Liver (tissue), 3 donors: ENCODE results near the gene VARS1.
A peak's percentile ranks its signal among the peaks of the same experiment; 100 is the strongest.

Experiments used
- CTCF ChIP-seq: fragments of 150-350 bp; IDR thresholded peaks from 2 replicates; pipeline ENCODE4 v1.5.1; 2017; ENCODE audit warnings: improper control_type of control experiment, low read depth, low read length; ENCODE audit not compliant: missing input control
- JUND ChIP-seq, 2 donors: IDR thresholded peaks; 2 replicates each; pipeline ENCODE4 v1.6.1; 2016; ENCODE audit warnings: antibody characterized with exemption in 2 of 2
- RAD21 ChIP-seq, 2 donors: IDR thresholded peaks; 2 replicates each; pipeline ENCODE4 v1.6.1; 2016; ENCODE audit warnings: antibody characterized with exemption in 2 of 2, mild to moderate bottlenecking in 2 of 2
- SP1 ChIP-seq: IDR thresholded peaks from 2 replicates; pipeline ENCODE4 v1.6.1; 2018; ENCODE audit warnings: antibody characterized with exemption, mild to moderate bottlenecking
- YY1 ChIP-seq: IDR thresholded peaks from 2 replicates; pipeline ENCODE4 v1.6.1; 2016; ENCODE audit warnings: antibody characterized with exemption, mild to moderate bottlenecking
- donor health status: healthy.
- donor health status: healthy.

DNA sequence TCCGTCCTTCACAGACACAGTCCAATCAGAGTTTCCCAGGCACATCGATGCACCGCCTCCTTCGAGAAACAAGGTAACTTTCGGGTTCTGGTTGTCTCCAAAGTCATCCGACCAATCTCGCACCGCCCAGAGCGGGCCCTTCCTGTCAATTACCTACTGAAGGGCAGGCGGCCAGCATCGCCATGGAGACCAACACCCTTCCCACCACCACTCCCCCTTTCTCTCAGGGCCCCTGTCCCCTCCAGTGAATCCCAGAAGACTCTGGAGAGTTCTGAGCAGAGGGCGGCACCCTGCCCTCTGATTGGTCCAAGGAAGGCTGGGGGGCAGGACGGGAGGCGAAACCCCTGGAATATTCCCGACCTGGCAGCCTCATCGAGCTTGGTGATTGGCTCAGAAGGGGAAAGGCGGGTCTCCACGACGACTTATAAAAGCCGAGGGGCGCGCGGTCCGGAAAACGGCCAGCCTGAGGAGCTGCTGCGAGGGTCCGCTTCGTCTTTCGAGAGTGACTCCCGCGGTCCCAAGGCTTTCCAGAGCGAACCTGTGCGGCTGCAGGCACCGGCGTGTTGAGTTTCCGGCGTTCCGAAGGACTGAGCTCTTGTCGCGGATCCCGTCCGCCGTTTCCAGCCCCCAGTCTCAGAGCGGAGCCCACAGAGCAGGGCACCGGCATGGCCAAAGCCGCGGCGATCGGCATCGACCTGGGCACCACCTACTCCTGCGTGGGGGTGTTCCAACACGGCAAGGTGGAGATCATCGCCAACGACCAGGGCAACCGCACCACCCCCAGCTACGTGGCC lies 31.9 kb upstream of the VARS1 start, which contains the start of gene HSPA1B:
- TF ChIP-seq CTCF: no peak
- peak; percentile 48 to 56 for TF ChIP-seq JUND (IDR thresholded peaks at IDR 0.05)
- no peak for TF ChIP-seq RAD21 (IDR thresholded peaks at IDR 0.05)
- peak; percentile 90 for TF ChIP-seq SP1
- TF ChIP-seq YY1: peak; percentile 98
